ENCODE data around the gene ADAM15.

ADAM15 gene, protein sequence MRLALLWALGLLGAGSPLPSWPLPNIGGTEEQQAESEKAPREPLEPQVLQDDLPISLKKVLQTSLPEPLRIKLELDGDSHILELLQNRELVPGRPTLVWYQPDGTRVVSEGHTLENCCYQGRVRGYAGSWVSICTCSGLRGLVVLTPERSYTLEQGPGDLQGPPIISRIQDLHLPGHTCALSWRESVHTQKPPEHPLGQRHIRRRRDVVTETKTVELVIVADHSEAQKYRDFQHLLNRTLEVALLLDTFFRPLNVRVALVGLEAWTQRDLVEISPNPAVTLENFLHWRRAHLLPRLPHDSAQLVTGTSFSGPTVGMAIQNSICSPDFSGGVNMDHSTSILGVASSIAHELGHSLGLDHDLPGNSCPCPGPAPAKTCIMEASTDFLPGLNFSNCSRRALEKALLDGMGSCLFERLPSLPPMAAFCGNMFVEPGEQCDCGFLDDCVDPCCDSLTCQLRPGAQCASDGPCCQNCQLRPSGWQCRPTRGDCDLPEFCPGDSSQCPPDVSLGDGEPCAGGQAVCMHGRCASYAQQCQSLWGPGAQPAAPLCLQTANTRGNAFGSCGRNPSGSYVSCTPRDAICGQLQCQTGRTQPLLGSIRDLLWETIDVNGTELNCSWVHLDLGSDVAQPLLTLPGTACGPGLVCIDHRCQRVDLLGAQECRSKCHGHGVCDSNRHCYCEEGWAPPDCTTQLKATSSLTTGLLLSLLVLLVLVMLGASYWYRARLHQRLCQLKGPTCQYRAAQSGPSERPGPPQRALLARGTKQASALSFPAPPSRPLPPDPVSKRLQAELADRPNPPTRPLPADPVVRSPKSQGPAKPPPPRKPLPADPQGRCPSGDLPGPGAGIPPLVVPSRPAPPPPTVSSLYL

DNA sequence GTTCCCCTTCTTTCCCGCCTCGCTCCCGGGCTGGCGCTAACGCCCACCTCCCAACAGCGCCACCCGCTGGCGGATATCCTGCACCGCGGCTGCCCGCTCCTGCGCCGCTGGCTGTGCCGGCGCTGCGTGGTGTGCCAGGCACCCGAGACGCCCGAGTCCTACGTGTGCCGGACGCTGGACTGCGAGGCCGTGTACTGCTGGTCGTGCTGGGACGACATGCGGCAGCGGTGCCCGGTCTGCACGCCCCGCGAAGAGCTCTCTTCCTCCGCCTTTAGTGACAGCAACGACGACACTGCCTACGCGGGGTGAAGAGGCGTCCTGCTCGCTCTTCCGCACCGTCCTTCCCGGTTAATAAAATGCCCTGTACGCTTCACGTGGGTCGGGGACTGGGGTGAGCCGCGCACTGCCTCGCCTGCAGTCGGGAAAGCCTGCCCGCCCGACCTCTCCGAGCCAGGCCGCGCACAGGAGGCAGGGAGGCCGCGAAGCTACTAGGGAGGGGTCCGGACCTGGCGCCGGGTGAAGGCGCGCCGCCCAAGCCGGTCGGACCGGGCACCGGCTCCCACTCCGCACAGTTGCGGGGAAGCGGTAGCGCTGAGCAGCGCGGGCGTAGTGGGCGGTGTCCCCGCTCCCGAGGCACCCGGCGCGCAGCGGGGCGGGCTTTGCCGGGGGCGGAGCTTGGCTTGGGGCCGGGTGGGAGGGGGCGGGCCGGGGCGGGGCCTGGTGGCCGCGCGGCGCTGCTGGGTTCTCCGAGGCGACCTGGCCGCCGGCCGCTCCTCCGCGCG, at the start of gene ADAM15:
TSS of gene ADAM15 (plus strand) at position 757 of the 782 bp plus-strand sequence. CDS start 71 bp downstream, outside the sequence.
- peak; percentile 38 for DNase-seq

DNA sequence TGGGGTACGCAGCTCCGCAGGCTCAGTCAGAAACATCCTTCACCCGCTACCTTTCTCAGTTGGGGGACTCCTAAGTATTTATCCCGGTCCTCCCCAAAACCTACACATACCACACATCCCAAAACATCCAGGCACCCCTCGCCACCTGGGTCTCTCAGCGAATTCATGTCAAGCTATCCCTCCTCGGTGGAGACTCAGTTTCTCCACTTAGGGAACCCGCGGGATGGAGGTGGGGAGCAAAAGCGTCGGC, 49.8 kb upstream of the ADAM15 start:
- DNase-seq: no peak

DNA sequence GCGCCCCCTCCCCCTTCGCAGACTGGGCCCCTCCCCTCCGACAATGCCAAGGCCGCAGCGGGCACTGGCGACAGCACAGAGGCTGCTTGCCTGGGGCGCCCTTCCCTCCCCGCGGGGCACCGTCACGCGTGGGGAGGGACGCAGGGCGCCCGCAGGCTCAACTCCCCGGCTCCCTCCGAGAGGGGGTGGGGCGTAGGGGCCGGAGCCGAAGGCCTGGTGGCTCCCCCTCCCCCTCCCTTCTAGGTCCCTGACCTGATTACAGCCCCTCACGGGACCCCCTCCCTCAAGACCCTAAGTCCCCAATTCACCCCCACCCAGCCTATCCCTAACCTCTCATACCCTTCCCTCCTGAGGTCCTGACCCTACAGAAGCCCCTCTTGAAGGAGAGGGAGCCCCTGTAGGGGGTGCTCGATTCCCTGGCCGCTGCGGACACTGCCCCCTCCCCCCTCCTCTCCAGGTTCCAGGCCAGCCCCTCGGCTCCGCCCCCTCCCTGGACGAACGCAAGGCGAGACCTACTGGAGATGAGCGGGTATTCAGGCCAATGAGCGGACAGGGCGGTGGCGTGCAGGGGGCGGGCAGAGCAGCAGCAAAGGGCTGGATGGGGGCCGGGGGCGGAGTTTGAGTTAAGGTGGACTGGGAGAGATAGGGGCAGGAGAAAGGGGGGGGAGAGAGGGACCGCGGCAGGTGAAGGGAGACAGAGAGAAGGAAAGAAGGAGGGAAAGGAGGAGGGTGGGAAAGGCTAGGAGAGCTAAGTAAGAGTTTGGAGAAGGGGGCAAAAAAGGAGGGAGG, 49.2 kb upstream of the ADAM15 start:
- peak; percentile 98 for DNase-seq

DNA sequence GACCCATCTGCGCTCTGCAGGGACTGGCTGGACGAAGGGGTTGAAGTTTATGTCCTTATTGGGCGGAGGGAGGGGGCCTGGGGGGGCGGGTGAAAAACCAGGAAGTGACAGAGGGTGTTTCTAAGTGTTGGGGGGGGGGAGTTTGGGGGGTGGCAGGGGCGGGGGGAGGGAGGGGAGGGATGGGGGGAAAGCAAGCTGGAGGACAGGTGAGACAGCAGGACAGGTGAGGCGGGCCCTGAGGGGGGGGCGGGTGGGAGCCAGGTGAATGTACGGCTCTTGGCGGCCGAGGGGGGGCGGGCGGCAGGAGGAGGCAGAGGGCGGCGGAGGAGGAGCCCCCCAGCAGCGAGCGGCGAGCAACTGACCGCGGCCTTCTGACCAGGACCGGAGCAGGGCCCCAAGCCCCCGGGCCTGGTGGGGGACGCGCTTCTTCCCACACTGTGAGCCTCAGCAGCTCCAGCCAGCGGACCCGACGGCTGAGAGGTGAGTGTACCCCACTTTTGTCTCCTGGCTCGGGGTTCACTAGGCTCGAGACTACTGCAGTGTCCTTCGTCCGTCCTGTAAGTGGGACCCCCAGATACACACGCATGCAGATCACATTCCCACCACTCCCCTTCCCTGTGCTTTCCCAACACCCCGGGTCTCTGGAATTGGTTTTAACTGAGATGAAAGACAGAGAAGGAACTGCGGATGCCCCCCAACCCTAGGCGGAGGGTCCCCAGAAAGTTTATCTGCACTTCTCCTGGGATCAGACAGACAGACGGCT, 48.5 kb upstream of the ADAM15 start, which contains the start of gene ZBTB7B:
TSS of gene ZBTB7B (plus strand) at position 339 of the 763 bp plus-strand sequence. CDS start 11,859 bp downstream, outside the sequence.
- DNase-seq: no peak

DNA sequence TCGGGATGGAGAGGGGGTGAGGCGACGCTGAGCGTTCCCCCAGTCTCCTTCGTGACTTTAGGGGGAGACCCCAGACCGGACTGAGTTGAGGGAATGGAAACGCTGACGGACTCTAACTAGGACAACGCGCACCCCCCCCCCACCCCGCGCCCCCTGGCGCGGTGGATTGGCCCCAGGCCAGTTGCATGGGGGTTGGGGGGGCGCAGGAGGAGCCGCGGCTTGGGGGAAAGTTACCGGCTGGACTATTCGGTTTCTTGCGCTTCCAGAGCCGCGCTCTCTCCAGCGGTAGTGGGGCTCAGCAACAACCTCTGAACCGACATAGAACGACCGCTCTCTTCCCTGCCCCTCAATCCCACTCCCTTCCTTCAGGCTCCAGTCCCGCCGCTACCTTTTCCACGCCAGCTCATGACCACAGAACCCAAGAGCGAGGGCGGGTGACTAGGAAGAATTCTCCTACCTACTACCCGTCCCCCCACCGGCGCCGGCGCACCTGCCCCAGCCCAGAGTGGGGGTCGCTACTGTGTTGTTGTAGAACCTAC, 47.8 kb upstream of the ADAM15 start:
- DNase-seq: no peak

DNA sequence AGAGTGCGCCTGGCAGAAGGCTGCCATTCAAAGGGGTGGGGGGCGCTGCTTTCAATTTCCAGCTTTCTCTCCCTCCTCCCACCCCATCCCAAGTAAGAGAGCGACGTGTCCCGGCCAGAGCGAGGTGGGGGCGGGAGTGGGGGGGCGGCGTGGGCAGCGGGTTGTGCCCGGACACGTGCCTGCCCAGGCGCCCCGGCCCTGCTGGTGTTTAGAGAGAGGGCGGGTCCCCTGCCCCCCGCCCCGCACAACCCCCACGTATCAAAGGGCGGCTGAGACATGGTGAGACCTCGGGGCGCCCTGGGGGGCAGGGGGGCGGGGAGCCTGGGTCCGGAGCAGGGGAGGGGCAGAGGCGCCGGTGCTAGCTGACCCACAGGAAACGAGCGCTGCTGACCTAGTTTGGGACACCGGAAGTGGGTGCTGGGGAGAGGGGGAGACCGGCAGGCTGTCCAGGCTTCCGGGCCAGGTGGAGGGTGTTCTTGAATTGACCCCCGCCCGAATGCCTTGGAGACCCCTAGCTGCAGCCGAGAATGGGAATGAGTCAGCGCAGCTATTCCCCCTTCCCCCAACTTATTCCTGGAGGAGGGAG, 47.3 kb upstream of the ADAM15 start:
- peak; percentile 21 for DNase-seq

DNA sequence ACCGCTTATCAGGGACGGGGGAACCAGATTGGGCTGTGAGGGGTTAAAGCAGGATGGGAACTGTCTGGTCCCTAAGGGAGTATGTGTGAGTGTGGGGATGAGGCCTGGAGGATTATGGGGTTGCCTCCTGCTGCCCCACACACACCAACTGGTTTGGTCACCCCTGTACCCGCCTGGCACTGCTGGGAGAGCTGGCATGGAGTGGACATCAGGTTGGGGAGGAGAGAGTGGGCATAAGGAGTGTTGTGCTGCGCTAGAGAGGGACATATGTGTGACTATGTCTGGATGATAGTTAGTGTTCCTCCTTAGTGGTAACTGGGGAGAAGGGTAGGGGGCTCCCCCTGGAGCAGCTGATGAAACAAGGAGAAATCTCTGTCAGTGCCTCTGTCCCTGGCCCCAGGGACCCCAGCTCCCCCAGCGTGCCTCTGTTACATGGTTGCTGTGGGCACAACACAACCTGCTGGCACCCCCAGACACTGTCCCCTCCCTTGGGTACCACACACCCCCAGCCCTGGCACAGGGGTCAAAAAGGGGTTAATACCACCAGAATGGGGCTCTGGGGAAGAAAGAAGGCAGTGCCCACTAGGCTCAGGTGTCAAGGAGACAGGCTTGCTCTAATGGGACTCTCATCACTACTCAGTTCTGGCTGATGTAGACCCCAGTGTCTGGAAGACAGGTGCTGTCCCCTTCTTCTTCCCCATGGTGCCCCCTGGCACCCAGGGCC, 46.6 kb upstream of the ADAM15 start:
- DNase-seq: no peak

DNA sequence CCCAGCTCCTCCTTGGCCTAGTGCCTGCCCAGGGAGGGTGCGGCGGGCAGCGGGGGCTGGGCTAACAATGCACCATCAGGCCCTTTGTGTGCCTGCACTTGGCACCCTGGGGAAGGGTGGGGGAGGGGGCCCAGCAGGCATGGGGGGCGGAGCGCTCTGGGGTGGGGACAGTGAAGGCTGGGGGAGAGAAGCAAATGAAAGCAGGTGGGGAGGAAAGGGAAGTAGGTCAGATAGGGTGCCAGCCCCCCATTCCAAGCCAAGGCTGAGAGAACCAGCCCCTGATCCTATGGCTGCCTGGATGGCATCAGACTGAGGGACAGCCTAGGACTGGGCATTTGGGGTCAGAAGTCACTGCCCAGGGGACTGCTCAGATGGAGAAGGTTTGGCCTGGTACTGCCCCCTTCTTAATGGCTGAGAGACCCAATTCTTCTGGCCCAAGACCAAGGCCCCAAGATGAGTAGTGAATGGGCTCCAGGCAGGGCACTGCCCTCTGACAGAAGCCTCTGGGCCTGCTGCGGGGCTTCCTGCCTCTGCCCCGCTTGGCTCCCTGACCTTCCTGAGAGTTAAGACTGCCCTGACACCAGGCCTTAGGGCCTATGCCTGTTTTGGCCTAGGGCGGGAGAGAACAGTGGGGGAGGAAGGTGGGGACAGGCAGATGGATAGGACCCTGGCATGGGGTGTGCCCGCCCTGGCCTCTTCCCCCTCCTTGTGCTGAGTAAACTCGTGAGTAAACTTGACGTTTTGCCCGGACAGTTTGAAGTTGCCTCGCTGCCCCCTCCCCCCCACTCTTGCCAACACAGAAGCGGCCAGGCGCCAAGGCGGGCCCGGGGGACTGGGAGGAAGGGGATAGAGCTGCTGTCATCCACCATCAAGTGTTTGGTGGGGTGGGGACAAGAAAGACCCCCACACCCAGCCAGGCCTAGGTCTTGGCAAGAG, 45.8 kb upstream of the ADAM15 start:
- DNase-seq: no peak

DNA sequence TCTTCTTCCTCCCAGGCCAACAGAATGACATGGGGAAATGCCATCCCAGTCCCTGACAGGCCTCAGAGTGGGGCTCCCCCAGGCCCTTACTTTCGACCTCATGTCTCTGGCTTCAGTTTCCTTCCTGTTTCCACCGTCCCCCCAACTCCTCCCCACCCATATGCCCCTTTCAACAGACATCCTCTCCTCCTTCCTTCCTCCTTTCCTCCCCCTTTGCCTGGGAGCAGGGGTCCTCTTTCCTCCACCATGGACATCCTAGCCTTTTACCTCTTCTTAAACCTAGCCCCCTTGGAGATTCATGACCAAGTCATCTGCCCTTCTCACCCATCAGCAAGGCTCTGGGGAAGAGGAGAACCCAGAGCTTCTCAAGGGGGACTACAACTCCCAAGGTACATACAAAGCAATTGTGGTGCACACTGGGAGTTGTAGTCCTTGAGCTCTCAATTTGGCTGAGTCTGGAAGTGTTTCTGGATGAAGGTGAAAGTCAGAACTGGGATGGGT, 44.5 kb upstream of the ADAM15 start:
- no peak for DNase-seq

DNA sequence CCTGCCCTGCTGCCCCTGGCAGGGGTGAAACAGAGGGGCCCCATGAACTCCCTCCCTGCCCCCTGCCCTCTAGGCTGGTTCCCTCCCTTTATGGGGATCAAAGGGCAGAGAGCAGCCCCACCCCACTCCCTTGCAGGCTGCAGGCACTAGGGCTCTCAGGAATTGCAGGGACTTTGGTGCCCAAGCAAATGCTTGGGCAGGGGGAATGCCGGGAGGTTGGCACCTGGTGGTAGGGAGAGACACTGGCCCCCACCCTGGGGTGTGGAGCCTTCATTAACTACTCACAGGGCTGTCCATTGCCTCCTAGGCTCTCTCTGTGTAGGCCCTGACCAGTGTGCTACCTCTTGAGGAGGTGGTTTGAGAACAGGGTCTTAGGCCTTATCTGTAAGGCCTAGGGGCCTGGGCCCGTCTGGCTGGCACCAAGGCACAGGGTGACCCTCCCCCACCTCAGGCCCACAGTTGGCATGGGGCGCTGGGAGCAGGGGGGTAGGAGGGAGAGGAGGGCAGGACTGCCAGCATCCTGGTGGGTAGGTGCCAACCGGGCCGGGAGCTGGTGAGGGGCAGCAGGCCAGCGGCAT, 43.8 kb upstream of the ADAM15 start:
- DNase-seq: no peak

DNA sequence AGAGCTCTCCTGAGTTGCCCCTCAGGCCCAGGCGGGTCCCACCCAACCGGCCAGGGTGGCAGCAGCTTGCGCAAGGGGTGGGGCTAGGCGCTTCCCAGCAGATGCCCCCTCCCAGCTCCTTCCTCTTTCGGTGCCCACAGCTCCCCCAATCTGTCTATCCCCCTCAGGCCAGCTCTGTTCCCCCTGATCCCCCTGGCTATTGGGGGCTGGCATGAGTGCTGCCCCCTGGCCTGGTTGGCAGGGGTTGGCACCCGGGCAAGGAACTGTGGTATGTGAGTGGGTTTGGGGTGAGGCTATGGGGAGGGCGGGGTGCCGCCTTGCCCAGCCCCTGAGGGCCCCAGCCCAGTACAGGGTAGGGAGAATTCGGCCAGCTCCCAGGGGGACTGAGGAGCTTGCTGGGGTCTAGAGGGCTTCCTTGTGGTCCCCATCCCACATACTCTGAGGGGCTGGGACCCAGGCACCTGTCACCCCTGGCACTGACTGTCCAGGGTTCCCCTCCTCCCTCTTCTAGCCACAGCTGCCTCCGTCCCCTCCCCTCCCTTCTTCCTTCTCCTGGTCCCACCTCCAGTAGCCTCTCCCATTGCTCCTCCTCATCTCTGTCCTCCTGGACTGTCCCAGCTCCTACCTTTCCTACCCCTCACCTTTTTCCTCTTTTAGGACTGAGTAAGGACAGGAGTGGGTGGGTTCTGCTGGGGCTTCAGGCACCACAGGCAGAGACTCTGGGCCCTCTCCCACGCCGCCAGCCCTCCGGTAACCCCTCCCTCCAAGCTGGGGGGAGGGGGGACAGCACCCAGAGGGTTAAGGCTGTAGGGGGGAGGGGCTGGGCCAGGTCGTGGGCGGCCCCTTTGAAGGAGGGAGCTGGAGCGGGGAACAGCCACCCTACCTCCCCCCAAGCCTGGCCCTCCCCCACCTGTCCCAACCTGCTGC, 42.8 kb upstream of the ADAM15 start:
- no peak for DNase-seq

DNA sequence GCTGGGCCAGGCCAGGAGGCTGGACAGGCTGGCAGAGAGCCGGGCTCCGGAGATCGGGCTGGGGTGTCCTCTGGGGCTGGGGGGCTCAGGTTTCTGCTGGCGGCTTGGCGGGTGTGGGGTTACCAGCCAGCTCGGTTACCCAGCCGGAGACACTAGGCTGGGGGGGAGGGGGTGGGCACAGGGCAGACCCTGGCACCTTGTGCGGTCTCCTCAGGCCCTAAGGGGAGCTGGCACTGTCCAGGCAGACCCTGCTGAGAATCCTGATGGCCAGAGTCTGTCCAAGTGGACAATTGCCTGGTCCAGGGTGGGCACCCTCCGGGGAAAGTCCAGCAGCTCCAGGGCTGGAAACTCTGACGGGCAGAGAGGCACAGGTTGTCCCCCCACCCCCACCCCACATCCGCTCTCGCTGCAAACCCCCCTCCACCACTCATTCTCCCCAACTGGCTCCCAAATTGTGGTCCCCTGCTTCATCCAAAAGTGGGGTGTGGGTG, 41.9 kb upstream of the ADAM15 start:
- DNase-seq: no peak

DNA sequence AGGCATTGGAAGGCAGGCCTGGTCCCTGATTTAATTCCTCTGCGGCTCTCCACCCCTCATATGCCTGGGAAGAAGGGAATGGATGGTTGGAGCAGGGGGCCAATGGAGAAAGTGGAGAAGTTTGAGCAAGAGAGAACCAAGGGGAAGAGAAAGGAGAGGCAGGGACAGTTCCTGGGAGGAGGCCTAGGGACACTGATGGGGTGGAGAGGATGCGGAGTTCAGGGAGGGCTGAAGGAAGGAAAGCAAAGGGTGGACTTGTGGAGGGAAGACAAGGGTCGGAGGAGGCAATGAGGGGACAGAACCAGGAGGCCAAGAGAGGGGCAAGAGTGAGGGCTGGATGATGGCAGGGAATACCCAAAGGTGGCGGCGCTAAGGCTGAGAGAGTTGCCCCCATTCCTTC, 41.4 kb upstream of the ADAM15 start:
- DNase-seq: no peak

DNA sequence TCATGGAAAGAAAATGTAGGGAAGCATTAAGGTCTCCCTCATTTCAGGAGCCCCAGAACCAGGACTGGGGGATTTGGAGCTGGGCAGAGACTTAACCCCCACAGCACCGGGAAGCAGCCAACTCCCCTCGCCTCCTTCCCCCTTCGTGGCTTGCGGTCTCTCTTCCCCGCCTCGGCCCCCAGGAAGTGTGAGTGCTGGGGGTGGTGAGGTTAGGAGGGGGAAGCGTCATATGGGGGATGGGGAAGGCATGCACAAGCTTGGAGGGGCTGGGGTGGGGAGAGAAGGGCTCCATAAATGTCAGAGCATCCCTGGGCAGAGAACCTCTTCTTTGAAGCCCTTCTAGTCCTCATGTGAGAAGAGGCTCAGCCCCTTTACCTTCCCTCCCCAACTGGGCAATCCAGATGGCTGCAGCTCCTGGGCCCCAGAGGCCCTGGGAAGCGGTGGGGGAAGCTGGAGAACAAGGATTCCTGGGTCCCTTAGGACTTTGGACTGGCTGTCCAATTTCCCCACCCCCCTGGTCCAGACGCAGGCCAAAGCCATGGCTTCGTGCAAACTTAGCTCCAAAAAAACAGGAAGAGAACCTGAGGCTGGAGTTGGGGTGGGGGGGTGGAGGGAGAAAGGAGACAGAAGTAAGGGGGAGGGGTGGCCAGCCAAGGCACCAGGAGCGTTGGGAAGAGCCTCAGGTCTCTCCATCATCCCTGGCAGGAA, 40.8 kb upstream of the ADAM15 start:
- no peak for DNase-seq

DNA sequence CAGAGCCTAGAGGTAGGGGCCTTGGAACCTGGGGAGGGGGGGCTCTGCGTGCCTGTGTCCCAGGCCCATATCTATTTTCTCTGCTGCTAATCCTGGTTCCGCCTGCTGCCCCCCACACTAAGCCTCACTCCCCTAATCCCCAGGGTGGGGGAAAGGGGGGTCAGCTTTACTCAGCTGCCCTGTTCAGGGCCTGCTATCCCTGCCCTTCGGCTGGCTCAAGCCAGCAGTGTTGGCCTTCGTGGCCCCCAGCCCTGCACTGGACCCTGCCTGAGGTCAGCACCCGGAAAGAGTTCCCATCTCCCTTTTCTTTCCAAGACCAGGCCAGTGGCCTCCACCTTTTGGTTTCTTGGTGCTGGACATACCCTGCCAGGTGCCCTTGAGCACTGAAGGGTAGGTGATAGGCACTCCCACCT, 40.1 kb upstream of the ADAM15 start:
- no peak for DNase-seq

DNA sequence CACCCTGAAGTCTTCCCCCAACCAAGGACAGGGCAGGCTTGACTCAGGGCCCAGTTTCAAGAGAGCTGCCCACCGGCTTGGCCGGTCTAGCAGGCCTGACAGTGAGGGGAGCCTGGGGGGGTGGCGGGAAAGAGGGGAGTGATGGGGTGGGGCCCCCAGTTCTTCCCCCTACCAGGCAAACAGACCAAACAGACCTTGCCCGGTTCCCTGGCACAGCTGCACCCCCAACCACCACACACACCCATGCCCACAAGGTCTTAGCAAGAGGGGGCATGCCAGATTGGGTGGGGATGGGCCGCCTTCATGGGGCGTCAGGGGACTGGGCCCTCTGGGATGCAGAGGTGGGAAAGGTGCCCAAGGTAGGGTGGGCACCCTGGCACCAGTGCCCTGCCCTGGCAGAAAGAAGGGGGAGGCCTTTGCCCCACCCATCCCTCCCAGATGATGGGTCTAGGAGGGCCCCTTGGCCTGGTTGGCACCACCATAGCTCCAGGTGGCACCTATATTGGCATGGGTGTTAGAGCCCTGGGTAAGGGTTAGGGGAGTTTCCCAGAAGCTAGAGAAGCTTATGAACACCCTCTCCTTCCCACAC, 39.6 kb upstream of the ADAM15 start:
- DNase-seq: no peak

All from amniotic stem cell (primary cell).